ENCODE measurements around the gene RFTN1. TPM values are rescaled to one million over a fixed set of nuclear protein-coding genes. Genes with fewer than 3 reads are reported as not detected.

Gene RFTN1
- total and polyA plus RNA-seq, 2 experiments from 2014 or later = 3.3 to 7.2 TPM

- TF ChIP-seq, protein P1, sequence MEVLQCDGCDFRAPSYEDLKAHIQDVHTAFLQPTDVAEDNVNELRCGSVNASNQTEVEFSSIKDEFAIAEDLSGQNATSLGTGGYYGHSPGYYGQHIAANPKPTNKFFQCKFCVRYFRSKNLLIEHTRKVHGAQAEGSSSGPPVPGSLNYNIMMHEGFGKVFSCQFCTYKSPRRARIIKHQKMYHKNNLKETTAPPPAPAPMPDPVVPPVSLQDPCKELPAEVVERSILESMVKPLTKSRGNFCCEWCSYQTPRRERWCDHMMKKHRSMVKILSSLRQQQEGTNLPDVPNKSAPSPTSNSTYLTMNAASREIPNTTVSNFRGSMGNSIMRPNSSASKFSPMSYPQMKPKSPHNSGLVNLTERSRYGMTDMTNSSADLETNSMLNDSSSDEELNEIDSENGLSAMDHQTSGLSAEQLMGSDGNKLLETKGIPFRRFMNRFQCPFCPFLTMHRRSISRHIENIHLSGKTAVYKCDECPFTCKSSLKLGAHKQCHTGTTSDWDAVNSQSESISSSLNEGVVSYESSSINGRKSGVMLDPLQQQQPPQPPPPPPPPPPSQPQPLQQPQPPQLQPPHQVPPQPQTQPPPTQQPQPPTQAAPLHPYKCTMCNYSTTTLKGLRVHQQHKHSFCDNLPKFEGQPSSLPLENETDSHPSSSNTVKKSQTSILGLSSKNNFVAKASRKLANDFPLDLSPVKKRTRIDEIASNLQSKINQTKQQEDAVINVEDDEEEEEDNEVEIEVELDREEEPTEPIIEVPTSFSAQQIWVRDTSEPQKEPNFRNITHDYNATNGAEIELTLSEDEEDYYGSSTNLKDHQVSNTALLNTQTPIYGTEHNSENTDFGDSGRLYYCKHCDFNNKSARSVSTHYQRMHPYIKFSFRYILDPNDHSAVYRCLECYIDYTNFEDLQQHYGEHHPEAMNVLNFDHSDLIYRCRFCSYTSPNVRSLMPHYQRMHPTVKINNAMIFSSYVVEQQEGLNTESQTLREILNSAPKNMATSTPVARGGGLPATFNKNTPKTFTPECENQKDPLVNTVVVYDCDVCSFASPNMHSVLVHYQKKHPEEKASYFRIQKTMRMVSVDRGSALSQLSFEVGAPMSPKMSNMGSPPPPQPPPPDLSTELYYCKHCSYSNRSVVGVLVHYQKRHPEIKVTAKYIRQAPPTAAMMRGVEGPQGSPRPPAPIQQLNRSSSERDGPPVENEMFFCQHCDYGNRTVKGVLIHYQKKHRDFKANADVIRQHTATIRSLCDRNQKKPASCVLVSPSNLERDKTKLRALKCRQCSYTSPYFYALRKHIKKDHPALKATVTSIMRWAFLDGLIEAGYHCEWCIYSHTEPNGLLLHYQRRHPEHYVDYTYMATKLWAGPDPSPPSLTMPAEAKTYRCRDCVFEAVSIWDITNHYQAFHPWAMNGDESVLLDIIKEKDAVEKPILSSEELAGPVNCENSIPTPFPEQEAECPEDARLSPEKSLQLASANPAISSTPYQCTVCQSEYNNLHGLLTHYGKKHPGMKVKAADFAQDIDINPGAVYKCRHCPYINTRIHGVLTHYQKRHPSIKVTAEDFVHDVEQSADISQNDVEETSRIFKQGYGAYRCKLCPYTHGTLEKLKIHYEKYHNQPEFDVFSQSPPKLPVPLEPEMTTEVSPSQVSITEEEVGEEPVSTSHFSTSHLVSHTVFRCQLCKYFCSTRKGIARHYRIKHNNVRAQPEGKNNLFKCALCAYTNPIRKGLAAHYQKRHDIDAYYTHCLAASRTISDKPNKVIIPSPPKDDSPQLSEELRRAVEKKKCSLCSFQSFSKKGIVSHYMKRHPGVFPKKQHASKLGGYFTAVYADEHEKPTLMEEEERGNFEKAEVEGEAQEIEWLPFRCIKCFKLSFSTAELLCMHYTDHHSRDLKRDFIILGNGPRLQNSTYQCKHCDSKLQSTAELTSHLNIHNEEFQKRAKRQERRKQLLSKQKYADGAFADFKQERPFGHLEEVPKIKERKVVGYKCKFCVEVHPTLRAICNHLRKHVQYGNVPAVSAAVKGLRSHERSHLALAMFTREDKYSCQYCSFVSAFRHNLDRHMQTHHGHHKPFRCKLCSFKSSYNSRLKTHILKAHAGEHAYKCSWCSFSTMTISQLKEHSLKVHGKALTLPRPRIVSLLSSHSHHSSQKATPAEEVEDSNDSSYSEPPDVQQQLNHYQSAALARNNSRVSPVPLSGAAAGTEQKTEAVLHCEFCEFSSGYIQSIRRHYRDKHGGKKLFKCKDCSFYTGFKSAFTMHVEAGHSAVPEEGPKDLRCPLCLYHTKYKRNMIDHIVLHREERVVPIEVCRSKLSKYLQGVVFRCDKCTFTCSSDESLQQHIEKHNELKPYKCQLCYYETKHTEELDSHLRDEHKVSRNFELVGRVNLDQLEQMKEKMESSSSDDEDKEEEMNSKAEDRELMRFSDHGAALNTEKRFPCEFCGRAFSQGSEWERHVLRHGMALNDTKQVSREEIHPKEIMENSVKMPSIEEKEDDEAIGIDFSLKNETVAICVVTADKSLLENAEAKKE (CRISPR knock-in tag; IDR thresholded peaks at IDR 0.05) = no peak
Measured at GRCh38 chr3:16295298-16295890, 218.1 kb downstream of the RFTN1 start (continued).

GRCh38 chr3:16294844-16295243, 218.7 kb downstream of the RFTN1 start:
- no peaks in the 10 kb centered on the region for H3K27me3 ChIP-seq (ENCODE audit: insufficient read depth)

More at GRCh38 chr3:16294844-16295243, 218.7 kb downstream of the RFTN1 start:
- H3K4me3 Mint-ChIP-seq = no peak overlapping the region
- no peaks in the 10 kb centered on the region for H3F3A ChIP-seq (replicated peaks; ENCODE audit: low read depth)
- H3K27ac ChIP-seq (ENCODE audit: low read depth) = no peak overlapping the region
- H3K4me1 ChIP-seq (ENCODE audit: insufficient read depth) = 0 out of 2 replicates have a peak, but pooled peaks cover 7% of the 10 kb centered on the region
- DNase-seq (ENCODE audit: low spot score) (no peak), ATAC-seq (no peak)
- H3K4me2 ChIP-seq = no peak overlapping the region
- TF ChIP-seq EZH2phosphoT487 (IDR thresholded peaks at IDR 0.05; ENCODE audit: unreplicated experiment) (no peak), NANOG (IDR thresholded peaks at IDR 0.05; ENCODE audit: borderline replicate concordance) (no peak), STAT1 (IDR thresholded peaks at IDR 0.05; ENCODE audit: unreplicated experiment) (no peak), EZH2 (IDR thresholded peaks at IDR 0.05; ENCODE audit: low read depth, unreplicated experiment) (no peak), POLR2AphosphoS5 (IDR thresholded peaks at IDR 0.05; ENCODE audit: low read depth) (no peak)
- TF ChIP-seq, protein P1 (CRISPR knock-in tag; IDR thresholded peaks at IDR 0.05) = no peak
- H3K27me3 Mint-ChIP-seq (ENCODE audit: insufficient read depth, low read depth, poor library complexity) = no peaks in the 10 kb centered on the region
- H3K4me1 Mint-ChIP-seq = peaks cover 10% of the 10 kb centered on the region; the same call in 1 of the 3 replicates
- peaks cover 74% of the 10 kb centered on the region for H3K36me3 Mint-ChIP-seq (ENCODE audit: low read depth)
- H3K9me2 ChIP-seq (ENCODE audit: insufficient read depth) = no peaks in the 10 kb centered on the region
- H4K20me1 ChIP-seq (replicated peaks; ENCODE audit: insufficient read depth) = no peaks in the 10 kb centered on the region
- H3K4me3 ChIP-seq = no peak overlapping the region
- H2AFZ ChIP-seq = no peak overlapping the region
- peaks cover 8% of the 10 kb centered on the region for H3K36me3 ChIP-seq (ENCODE audit: insufficient read depth)
- peaks cover 28% of the 10 kb centered on the region for H3K79me2 ChIP-seq (replicated peaks; ENCODE audit: insufficient read depth)
- peaks cover 6% of the 10 kb centered on the region; the same call in 2 of the 3 replicates for H3K9me3 Mint-ChIP-seq
- H3K27ac Mint-ChIP-seq = no peak overlapping the region

Measured in GM23338 (cell line).